Activated T-cell treated with anti-CD3 and anti-CD28 coated beads for 4 hours (primary cell): ENCODE data around the gene IFNA21.
"Not testable (repeated sequence)": the region's sequence is repeated elsewhere in the genome, so short reads cannot be mapped to it uniquely, and the experiment has no call there.

Source experiments
- DNase-seq: peaks from one replicate; pipeline ENCODE4 v3.0.0-alpha.2; 2020

IFNA21 gene

GRCh38 chr9:21166560-21166959 is at the start of gene IFNA21:
Gene IFNA21, minus strand, starts transcription at chr9:21166660. Its CDS starts 48 bp downstream, at chr9:21166612.
- DNase-seq: not testable (repeated sequence)

- not testable (repeated sequence) for DNase-seq
These were observed 47.2 kb upstream of the IFNA21 start for GRCh38 chr9:21213411-21214326.

GRCh38 chr9:21212160-21212559 is 45.7 kb upstream of the IFNA21 start:
- DNase-seq: not testable (repeated sequence)

DNA sequence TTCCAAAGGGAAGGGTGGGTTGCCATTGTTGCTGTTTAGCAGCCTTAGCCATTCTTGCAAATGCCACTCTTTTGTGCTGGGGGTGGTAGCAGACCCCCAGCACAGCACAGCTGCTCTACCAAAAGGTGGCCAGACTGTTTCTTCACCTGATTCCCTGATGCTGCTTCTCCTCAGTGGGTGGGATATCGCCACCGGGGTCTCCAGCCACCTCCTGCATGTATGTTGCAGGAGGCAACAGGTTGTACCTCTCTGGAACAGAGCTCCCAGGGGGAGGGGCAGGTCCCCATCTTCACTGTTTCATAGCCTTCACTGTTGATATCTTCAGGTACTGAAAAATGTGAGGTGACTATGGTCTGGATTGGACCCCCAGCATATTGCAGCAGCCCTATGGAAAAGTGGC is 44.3 kb upstream of the IFNA21 start:
- not testable (repeated sequence) for DNase-seq

DNA sequence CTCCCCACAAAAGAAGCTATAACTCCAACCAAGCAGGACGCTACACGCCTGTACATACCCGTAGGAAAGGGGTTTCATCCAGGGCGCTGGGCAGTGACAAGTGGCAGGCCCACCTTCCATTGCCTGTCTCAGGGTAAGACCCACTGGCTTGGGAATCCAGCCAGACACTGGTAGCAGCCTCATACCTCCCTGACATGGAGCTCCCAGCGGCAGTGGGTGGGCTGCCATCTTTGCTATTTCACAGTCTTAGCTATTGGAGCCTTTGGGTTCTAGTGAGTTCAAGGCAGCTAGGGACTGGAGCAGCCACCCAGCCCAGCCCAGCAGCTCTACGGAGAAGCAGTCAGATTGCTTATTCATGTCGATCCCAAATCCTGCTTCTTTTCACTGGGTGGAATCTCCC is 43.9 kb upstream of the IFNA21 start:
- no peak for DNase-seq

DNA sequence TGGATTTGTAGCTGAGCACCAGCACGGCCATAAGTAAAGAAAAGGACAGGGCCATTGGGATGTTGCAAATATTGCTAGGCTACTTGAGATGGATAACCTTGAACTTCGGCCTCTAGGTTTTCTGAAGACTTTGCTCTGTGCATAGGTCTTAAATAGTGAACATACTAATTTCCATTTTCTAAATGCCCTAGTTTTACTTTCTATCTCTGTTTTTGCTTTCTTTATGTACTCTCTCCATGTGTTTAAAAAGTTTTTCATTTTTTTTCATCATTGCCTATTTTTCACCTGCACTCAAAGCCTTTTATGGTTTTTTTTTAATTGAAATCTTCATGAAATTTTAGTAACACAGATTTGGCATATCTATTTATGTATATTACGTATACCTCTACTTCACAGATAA is 40.6 kb upstream of the IFNA21 start, which contains the start of gene IFNA10:
IFNA10 (minus strand) TSS at position 101 of the 400 bp plus-strand sequence; CDS start at position 55, 46 bp downstream.
- not testable (repeated sequence) for DNase-seq

DNA sequence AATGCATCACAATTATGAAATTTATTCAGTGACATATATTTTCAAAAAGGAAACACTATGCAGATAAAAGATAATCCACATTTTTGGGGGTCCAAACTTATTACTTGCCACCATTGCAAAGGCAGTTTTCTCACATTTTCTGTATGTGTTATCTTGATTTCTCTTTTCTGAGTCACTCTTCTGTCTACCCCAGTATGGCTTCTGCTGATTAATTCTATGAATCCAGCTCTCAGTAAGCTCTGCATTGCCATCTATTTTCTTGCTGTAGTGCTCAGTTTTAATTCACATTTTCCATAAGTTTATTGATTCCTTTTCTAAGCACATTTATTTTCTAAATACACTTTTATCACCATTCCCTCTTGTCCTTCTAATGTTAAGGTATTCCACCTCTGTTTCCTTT is 38.7 kb upstream of the IFNA21 start:
- DNase-seq: no peak

GRCh38 chr9:21202105-21202504 is 35.6 kb upstream of the IFNA21 start, which contains the start of gene IFNA7:
Gene IFNA7, minus strand, starts transcription at chr9:21202205. Its CDS starts 40 bp downstream, at chr9:21202165.
- DNase-seq: not testable (repeated sequence)

DNA sequence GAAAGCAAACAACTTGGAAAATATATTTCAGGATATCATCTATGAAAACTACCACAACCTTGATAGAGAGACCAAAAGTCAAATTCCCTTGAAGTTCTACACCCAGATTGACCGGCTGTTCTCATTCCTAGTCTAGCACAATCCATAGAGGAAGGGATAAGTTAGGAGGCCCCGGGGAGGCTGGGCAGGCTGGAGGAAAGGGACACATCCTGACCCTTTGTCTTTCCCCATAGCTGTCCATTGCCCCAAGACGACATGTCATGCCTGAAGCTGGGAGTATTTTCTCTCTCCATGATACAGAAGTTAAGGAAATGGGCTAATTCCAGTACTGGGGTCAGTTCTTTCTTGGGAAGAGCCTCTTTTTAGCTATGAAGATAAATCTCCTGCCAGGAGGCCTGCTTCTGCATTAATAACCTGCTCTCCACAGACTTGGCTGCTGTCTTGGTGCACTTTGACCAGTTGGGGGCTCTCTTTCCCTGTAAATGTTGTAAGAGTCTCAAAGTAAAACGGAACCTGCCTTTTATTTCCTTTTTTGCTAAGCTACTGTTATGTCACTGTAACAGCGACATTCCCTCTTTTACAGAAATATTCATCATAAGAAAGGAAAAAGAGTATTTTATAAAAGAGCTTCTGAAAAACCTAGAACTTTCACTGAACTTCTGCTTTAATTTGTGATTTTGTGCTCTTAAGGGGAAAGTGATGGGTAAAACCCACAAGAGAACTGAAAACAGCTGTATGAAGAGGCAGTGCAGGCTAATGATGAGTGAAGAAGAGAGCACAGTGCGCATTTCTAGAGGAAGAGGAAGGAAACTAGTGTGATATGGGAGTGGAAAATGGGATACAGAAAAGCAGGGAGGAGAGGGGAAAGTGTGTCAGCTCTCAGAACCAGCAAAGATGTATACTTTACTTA is 28.7 kb upstream of the IFNA21 start:
- DNase-seq: peak; percentile 19

- not testable (repeated sequence) for DNase-seq
These were observed 21.0 kb upstream of the IFNA21 start, which contains the start of gene IFNA4 for GRCh38 chr9:21187487-21187886. Gene IFNA4, minus strand, starts transcription at chr9:21187587. Its CDS starts 56 bp downstream, at chr9:21187531.

- not testable (repeated sequence) for DNase-seq
These were observed 16.6 kb upstream of the IFNA21 start for GRCh38 chr9:21182810-21183736.

- no peak for DNase-seq
These were observed 8.2 kb upstream of the IFNA21 start for GRCh38 chr9:21174671-21175070.

GRCh38 chr9:21172156-21172555 is 5.7 kb upstream of the IFNA21 start:
- DNase-seq: no peak

GRCh38 chr9:21171351-21171750 is 4.9 kb upstream of the IFNA21 start:
- no peak for DNase-seq

GRCh38 chr9:21165516-21165915 is 944 bp downstream of the IFNA21 start:
- no peak for DNase-seq

DNA sequence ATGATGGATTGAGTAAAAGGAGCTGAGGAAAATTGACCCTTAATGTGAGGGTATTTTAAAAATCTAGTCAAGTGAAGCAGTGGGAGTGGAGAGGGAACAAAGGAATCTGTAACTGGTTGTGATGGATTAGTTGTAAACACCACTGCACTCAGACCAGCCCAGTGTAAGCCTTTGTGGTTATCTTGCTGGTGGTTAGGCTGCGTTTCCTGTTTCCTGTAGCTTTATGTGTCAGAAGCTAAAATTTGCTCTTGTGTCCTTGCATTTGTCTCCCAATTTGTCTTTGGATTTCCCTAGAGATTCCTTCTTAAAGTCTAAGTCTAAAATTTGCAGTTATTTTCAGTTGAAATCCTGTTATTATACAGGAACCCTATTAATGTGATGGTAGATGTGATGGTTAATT is 6.3 kb downstream of the IFNA21 start:
- DNase-seq: no peak

GRCh38 chr9:21155501-21155900 is 11.0 kb downstream of the IFNA21 start:
- DNase-seq: no peak

DNA sequence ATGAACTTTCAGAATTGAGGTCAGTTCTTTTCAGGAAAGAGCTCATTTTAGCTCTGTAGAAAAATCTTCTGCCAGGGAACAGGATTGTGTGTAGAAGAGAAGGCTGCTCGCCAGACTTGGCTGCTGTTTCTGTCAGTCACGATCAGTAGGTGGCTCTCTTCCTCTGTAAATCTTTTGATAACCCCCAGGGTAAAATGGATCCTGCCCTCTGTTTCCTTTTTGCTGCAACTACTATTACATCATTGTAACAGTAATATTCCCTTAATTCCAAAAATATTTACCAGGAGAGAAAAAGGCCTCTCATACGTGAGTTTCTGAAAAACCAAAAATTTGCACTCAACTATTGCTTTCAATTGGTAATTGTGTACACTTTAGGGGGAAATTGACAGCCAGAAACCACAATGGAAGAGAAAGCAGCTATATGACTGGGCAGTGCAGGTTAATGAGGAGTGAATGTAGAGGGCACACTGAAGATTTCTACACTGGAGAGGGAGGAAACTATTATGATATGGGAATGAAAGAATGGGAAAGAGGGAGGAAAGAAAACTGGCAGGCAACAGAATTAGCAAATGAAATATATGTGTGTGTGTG is 12.3 kb downstream of the IFNA21 start:
- no peak for DNase-seq

- DNase-seq: no peak
These were observed 13.0 kb downstream of the IFNA21 start for GRCh38 chr9:21153336-21154017.

DNA sequence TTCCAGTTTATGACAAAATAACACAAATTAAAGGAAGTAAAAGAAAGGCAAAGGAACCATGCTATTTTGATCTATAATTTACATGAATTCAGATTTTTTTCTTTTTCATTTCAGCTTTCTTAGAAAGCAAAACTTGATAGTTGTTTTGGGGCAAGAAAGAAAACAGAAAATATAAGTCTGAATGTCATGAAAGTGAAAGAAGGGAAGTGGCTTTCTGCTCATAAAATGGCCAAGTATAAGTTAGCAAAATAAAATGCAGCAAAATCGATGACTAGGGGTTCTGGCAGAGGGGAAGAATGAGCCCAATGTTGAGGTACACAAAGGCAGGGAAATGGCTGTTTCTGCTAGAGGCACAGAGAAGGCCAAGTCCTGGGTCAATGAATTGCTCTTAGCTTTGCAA is 21.9 kb downstream of the IFNA21 start:
- no peak for DNase-seq

GRCh38 chr9:21141427-21141882 is 25.0 kb downstream of the IFNA21 start, which contains the start of gene IFNW1:
Gene IFNW1, minus strand, starts transcription at chr9:21141832. Its CDS starts 262 bp downstream, at chr9:21141570.
- no peak for DNase-seq
